HG02759 (cell line): ENCODE measurements around the gene KRT81.
"Not testable (repeated sequence)": the region's sequence is repeated elsewhere in the genome, so short reads cannot be mapped to it uniquely, and the experiment has no call there.

ENCODE experiments used
- ATAC-seq: cut with Tn5 transposase; IDR thresholded peaks from one replicate; pipeline ENCODE4 v1.9.1; 2021; ENCODE audit warnings: mild to moderate bottlenecking, moderate library complexity; ENCODE audit not compliant: unreplicated experiment

The KRT81 gene

GRCh38 chr12:52256584-52256935 lies 34.8 kb downstream of the KRT81 start:
- ATAC-seq, result no peak

GRCh38 chr12:52255926-52256583 lies 35.3 kb downstream of the KRT81 start:
- no peak for ATAC-seq

DNA sequence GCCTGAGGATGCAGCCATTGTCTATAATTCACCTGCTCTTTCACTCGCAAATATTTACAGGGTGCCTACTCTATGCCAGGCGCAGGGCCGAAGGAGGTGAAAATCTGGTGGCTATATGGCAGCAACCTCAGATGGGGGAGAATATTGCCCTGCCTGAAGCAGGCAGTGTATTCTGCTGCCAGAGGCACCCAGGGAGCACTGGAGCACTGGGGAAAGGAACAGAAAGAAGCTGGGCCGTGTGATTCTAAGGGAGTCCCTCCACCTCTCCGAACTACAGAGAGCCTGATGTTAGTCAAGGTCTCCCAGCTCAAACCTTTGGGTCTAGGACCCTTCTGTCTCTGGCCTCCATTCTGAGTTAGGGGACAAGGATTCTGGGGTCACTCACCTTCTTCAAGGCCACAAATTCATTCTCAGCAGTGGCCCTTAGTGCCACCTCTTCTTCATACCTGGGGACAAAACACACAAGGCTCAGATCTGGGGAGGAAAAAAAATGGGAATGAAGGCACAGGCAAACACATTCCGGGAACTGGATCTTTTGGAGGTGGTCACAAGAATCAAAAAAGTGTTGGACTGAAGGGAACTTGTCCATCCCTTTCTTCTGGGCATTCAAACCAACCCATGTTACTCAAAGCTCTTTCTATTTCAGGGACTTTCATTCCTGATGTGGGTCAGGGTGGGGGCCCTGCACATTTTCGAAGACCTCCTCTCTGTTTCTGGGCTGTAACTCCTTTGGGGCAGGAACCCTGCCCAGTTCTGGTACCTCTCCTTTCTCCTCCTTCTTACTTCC lies 36.2 kb downstream of the KRT81 start:
- ATAC-seq, result no peak

DNA sequence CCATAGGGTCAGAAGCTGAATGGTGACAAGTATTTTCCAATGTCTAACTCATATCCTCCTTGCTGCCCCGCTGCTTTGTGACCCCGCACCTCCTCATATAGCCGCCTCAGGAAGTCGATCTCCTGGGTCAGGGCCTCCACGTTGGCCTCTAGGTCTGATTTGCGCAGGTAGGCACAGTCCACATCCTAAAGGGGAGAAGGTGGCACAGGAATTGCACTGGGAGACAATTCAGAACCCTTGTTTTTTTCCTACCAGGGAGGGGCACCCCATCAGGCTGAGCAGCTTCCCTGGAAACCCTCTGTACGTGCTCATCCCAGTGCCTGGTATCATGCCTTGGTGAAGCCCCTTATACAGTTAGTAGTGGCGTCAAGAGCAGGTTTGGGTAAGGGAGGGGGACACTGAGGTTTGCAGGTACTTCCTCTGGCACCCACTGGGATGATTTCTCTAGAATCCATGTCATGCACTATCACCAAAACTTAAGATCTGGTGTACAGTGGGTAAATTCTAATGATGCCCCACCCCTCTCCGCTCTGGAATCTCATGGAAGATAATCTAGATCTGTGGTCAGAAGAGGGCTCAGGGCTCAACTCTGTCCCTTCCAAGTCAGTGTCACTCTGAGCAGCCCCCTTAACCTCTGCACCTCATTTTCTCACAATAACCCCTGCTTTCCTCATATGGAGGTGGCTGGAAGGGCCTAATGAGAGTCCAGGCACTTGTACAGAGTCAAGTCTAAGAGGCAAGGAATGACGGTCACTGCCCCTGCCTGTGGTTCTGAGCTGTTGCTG lies 37.0 kb downstream of the KRT81 start:
- ATAC-seq, result no peak

- no peak for ATAC-seq
Observed at GRCh38 chr12:52253391-52254179, 37.7 kb downstream of the KRT81 start.

DNA sequence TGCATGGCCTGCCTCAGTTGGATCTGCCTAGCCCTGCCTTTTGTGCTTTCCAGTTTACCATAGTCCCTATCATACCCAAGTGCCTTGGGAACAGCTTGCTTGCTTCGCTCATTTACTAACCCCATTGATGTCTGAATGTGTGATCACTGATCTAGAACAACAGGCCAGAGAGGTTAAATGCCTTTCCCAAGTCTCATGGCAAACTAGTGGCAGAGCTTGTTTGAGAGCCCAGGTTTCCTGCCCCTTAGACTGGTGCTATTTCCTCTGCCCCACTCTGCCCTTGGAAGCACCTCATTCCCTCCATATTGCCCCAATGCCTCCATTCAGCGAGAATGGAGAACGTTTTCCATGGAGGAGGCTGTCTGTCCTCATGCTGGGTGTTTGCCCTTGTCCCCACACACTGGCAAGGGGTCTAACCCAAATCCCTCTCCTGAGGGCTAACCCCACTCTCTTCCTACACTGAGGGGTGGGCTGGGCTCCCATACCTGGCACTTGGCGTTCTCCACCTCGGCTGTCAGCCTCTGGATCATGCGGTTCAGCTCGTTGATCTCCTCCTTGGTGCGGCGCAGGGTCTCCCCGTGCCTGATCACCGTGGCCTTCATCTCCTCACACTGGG lies 38.5 kb downstream of the KRT81 start:
- ATAC-seq, result no peak

DNA sequence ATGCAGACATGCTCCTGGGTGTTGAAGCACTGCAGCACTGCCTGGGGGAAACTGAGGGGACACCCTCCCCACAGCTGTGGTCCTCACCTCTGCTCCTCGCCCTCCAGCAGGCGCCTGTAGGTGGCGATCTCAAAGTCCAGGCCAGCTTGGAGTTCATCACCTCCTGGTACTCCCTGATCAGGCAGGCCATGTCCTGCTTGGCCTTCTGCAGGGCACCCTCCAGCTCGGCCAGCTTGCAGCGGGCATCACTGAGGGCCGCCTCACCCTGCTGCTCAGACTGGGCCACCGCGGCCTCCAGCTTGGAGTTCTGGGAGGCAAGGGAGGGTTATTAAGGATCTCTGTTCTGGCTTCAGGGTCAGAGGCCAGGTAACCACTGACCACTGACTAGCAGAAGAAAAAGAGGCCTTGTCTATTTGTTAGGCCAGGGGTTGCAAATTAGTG lies 39.1 kb downstream of the KRT81 start:
- ATAC-seq, result not testable (repeated sequence)

- ATAC-seq, result no peak
Observed at GRCh38 chr12:52251367-52252051, 39.8 kb downstream of the KRT81 start.

DNA sequence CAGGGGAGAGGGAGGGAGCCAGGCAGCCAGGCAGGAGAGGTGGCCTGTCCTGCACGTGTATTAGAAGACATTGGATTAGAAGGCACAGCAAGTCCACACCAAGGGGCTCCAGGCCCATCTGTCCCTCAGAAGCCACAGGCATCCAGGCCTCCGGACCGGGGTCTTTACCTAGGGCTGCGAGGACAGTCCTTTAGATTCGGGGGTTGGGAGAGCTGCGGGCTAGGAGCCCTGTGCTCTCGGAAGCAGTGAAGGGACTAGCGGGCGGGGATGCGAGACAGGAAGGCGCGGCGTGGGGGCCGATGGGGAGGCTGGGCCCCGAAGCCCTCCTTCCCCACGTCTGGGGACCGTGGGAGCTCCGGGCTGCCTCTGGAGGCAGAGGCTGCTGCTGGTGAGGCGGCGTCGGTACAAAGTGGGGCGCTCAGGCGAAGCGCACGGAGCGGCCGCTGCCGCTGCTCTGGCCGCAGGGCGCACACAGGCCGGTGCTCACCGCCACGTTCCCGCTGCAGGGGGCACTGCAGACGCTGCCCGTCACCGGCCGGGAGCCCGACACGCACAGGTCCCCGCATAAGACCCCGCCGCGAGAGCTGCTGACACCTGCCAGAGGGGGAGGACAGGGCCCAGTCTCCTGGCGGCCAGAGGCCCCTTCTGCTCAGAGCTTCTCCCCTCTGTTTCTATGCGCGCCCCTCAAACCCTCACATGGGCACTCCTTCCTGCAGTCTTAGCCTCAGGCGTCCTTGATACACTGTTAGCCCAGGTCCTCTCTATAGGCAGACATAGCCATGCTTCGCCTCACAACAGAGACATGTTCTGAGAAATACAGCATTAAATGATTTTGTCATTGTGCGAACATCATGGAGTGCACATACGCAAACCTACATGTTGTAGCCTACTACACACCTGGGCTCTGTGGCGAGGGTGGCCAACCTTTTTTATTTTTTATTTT lies 41.0 kb downstream of the KRT81 start:
- ATAC-seq, result no peak

DNA sequence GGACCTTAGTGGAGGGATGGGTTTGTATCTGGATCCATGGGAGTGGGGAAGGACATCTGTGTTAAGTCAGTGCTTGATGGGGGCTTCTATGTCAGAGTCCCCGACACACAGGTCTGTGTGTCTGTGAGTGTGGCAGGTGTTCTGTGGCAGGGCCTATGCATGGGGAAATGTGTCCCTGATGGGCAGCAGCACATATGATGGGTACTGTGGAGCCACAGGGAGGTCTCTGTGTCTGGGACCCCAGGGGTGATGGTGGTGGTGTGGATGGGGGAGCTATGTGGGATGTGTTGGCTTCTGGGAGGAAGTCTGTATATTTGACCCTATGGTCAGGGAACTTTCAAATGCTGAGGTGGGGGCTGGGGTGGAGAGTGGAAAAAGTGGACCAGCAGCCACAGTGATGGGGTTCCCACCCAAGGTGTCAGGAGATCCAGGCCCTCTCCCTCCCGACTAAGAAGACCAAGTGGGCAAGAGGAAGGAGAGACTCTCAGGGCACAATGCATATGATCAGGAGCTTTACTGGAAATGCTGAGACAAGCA lies 41.8 kb downstream of the KRT81 start:
- ATAC-seq, result no peak

- ATAC-seq, result no peak
Observed at GRCh38 chr12:52248541-52249461, 42.5 kb downstream of the KRT81 start.

DNA sequence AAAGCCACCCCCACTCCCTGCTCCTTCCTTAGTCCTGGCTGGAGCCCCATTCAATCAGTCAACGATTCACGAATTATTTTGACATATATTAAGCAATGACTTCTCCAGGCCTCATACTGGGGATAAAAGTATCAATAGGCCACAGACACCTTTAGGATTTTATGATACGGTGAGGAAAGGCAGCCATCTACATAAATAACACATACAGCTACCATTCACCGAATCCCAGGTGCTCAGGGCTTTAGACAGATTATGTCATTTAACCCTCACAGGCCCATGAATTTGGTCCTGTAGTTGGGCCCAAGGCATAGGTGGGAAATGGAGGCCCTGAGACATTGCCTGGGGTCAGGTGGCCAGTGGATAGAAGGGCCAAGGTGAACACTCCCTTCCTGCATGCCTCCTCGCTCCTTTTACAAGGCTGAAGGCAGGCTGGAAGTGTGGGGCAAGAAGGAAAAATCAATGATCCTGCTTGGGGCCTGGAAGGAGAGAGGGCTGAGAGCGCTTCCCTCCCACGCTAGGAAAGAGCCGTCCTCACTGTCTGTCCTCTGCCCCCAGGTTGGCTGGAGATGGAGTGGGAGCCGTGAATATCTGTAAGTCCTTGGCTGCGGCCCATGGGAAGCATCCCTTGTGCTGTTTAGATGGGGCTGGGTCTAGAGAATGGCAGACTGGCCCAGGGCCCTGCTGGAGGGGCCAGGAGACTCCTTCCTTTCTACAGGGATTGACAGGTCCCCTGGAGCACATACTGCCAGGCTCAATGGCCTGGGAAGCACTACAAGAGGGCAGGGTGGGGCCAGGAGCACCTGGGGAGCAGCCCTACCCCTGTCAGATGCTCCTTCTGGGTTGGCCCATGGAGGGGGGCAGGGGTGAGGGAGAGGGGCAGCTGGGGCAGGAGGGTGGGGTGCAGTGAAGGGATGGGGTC lies 43.5 kb downstream of the KRT81 start:
- no peak for ATAC-seq

- no peak for ATAC-seq
Observed at GRCh38 chr12:52246720-52247621, 44.4 kb downstream of the KRT81 start.

- no peak for ATAC-seq
Observed at GRCh38 chr12:52245962-52246569, 45.3 kb downstream of the KRT81 start.
